Esophagus (tissue), 2 donors: ENCODE data around the gene USP4. TPM values are rescaled to one million over a fixed set of nuclear protein-coding genes. Genes with fewer than 3 reads are reported as not detected.
"Not testable (repeated sequence)": the region's sequence is repeated elsewhere in the genome, so short reads cannot be mapped to it uniquely, and the experiment has no call there.

Source experiments
- H3K27ac ChIP-seq, 2 donors: one replicate each; pipeline ENCODE4 v1.5.1; 2013; ENCODE audit warnings: low read depth in 2 of 2, mild to moderate bottlenecking in 2 of 2, inconsistent platforms in 1 of 2, low read length in 1 of 2, moderate library complexity in 1 of 2
- H3K27me3 ChIP-seq, 2 donors: one replicate each; pipeline ENCODE4 v1.6.1; 2013; ENCODE audit warnings: low read length in 2 of 2, control low read depth in 1 of 2, mild to moderate bottlenecking in 1 of 2; ENCODE audit not compliant: insufficient read depth in 2 of 2, control insufficient read depth in 1 of 2
- H3K36me3 ChIP-seq, 2 donors: one replicate each; pipeline ENCODE4 v1.6.1; 2013; ENCODE audit warnings: low read length in 1 of 2; ENCODE audit not compliant: control insufficient read depth in 2 of 2, insufficient read depth in 2 of 2
- H3K4me1 ChIP-seq, 2 donors: one replicate each; pipeline ENCODE4 v1.6.1; 2013; ENCODE audit warnings: low read length in 1 of 2; ENCODE audit not compliant: control insufficient read depth in 2 of 2, insufficient read depth in 2 of 2
- H3K4me3 ChIP-seq, 2 donors: one replicate each; pipeline ENCODE4 v1.5.1; 2013; ENCODE audit warnings: low read length in 2 of 2, mild to moderate bottlenecking in 2 of 2, low read depth in 1 of 2, moderate library complexity in 1 of 2
- H3K9me3 ChIP-seq, 2 donors: one replicate each; pipeline ENCODE4 v1.6.1; 2013; ENCODE audit warnings: mild to moderate bottlenecking in 2 of 2, low read depth in 1 of 2, low read length in 1 of 2, moderate library complexity in 1 of 2; ENCODE audit not compliant: control insufficient read depth in 2 of 2, insufficient read depth in 1 of 2
- WGBS, 2 donors: extraction: QIAGEN DNeasy Blood & Tissue Kit; methylation state at CpG; one replicate each; pipeline ENCODE4 v1.1.7; 2013; 5-methylcytosine and 5-hydroxymethylcytosine counted together
- polyA plus RNA-seq, 2 donors: library from polyadenylated mRNA; stranded (reverse); fragments of 200-250 nt; gene quantifications; one replicate each; pipeline ENCODE4 v1.2.3, GENCODE V29; 2013
- donor health status: healthy with polysubstance abuse.
- donor health status: Bipolar disorder and iron deficiency.

USP4 gene
- polyA plus RNA-seq, 2 donors, result 24.7 to 28.5 TPM

DNA sequence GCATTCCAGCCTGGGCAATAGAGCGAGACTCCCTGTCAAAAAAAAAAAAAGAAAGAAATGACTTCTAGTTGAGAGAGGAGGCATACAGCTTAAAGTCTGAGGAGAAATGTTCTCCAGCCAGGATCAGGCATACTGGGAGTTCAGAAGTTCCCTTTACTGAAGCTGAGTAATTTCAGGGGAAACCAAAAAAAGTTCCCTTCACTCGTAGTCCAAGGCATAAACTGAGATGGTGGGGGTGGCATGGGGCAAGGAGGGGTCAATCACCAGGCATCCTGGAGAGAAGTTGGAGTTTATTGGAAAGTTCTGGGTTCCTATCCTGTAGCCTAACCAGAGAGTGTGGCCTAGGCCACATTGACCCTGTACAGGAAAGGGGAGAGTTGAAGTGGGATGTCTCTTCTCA, 12.4 kb upstream of the USP4 start:
- Histone ChIP-seq H3K27ac (peak overlapping the region; percentile 85 to 95), H3K36me3 (peaks cover 0 to 4% of the 10 kb centered on the region in 2 donors), H3K4me1 (peaks cover 0 to 9% of the 10 kb centered on the region in 2 donors), H3K4me3 (no peak overlapping the region), H3K9me3 (no peaks in the 10 kb centered on the region), H3K27me3 (no peaks in the 10 kb centered on the region)
- WGBS, 2 donors, result 69 to 71% methylated on average over 2 of the region's 2 CpGs

DNA sequence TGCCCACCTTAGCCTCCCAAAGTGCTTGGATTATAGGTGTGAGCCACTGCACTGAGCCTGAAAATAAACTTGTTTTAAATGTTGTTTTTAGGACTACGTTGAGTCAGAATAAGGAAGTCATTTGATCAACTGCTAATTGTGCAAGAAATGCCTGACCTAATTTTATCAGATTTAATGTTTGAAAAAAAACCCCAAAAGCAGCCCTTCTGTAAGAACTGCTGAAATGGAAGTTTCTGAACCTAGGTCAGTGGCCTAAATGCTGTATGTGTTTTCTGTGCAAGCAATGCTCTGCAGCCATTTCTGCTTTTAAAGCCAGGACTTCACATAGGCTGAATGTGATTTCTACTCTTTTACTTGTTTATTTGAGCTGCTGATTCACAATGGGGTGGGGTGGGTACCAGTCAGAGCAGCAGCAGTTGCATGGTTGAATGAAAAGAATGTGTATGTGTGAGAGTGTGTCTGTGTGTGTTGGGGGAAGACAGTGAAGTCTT, 11.7 kb upstream of the USP4 start:
- peaks cover 0 to 4% of the 10 kb centered on the region in 2 donors for H3K36me3 ChIP-seq
- WGBS, 2 donors, result 10 to 15% methylated on average over 1 of the region's 1 CpG
- H3K27me3 ChIP-seq, result no peaks in the 10 kb centered on the region
- H3K4me3 ChIP-seq, result no peak overlapping the region
- H3K4me1 ChIP-seq, result peaks cover 0 to 9% of the 10 kb centered on the region in 2 donors
- H3K9me3 ChIP-seq, result no peaks in the 10 kb centered on the region
- peak overlapping the region; percentile 85 to 95 for H3K27ac ChIP-seq

DNA sequence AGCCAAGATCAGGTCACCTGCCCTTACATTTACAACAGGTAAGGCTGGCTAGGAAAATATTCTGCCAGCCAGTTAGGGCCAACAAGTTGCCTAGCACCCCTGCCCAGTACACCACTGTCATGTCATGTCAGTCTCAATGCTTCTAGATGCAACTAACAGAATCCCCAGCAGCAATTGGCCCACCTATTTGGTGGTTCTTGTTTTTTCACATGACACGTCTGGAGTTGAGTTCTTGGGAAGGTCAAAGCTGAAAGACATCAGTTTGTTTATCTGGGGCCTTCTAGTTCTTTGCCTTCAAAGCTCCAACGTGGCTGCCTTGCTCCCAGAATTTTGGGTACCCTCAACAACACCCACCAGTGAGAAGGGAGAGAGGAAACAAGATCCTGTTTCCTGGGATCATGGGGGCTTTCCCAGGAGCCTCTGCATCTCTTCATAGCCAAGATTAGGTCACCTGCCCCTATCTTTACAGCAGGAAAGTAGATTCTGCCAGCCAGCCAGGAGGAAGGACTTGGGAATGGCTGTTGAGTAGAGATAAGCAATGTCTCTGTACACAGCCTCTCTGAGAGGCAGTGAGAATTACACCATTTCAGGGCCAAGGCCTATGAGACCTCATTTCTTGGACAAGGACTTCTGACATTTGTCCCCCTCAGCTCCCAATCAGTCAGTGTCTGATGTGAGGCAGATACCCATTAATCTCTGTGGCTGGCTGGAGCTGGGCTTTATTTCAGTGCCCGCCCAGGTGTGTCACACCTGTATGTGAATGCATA, 9.7 kb upstream of the USP4 start:
- H3K36me3 ChIP-seq, result no peaks in the 10 kb centered on the region
- WGBS, 2 donors, result 71 to 72% methylated on average over 3 of the region's 3 CpGs
- no peaks in the 10 kb centered on the region for H3K27me3 ChIP-seq
- H3K4me1 ChIP-seq, result peaks cover 0 to 8% of the 10 kb centered on the region in 2 donors
- H3K27ac ChIP-seq, result peak overlapping the region; percentile 71 to 81
- H3K9me3 ChIP-seq, result no peaks in the 10 kb centered on the region
- H3K4me3 ChIP-seq, result no peak overlapping the region

DNA sequence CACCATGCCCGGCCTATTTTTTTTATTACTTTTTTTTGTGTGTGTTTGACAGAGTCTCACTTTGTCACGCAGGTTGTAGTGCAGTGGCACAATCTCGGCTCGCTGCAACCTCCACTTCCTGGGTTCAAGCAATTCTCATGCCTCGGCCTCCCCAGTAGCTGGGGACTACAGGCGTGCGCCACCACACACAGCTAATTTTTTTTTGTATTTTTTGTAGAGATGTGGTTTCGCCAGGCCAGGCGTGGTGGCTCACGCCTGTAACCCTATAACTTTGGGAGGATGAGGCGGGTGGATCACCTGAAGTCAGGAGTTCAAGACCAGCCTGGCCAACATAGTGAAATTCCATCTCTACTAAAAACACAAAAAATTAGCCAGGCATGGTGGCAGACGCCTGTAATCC, 8.5 kb upstream of the USP4 start:
- H3K4me3 ChIP-seq, H3K9me3 ChIP-seq, H3K27ac ChIP-seq, H3K4me1 ChIP-seq, H3K36me3 ChIP-seq, H3K27me3 ChIP-seq: not testable (repeated sequence)
- 91 to 92% methylated on average over 12 of the region's 12 CpGs for WGBS, 2 donors

DNA sequence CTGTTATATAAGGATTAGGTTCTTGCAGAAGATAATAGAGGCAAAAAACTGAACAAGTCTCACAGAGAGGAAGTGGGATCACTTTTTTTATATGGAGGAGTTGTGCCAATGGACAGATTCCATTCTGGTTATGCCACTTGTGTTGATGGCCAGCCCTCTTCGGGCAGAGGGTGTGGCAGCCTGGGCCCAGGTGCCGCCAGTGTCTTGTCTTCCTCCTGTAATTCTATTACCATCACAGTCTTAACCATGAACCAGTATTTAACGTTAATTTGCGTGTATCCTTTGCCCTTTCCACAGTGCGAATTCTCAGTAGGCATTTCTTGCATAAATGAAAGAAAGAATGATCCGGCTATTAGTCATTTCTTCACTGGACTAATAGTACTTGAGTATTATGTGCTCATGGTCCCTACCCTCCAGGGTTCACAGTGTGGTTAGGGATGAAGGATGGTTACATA, 7.0 kb upstream of the USP4 start:
- Histone ChIP-seq H3K27me3 (no peaks in the 10 kb centered on the region), H3K36me3 (no peaks in the 10 kb centered on the region), H3K9me3 (no peaks in the 10 kb centered on the region), H3K4me1 (no peaks in the 10 kb centered on the region), H3K4me3 (no peak overlapping the region), H3K27ac (peak overlapping the region; percentile 60 to 67)
- 64 to 74% methylated on average over 6 of the region's 6 CpGs for WGBS, 2 donors

DNA sequence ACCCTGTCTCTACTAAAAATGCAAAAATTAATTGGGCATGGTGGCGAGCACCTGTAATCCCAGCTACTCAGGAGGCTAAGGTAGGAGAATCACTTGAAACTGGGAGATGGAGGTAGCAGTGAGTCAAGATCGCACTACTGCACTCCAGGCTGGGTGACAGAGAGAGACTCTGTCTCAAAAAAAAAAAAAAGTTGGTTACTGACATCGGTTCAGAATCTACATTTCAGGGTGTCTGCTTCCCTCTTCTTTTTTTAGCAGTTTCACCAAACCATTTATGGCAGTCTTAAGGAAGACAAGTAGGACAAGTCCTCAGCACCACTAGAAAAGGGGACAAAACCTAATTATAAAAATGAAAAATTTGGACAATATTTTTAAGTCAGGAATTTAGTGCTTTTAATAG, 3.3 kb upstream of the USP4 start:
- 84 to 91% methylated on average over 3 of the region's 3 CpGs for WGBS, 2 donors
- Histone ChIP-seq H3K4me1 (peaks cover 0 to 7% of the 10 kb centered on the region in 2 donors), H3K4me3 (no peak overlapping the region), H3K36me3 (no peaks in the 10 kb centered on the region), H3K27me3 (no peaks in the 10 kb centered on the region), H3K27ac (no peak overlapping the region), H3K9me3 (no peaks in the 10 kb centered on the region)

DNA sequence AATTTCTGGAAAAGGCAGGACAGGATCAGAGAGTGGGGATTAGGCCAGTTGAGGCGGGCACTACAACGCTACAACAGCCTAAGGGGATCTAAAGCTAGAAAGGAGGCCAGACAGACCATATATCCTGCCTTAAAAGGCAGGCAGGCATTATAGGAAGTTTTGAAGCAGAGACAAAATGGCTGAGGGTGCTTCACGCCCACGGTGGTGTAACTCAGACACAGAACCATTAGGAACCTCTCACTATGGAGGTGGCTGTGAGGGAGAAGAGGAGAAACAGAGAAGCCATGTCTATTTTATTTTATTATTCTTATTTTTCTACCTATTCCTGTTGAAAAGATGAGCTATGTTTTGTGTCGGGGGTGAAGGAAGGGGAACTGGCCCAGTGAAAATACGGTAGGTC, 2.1 kb upstream of the USP4 start:
- Histone ChIP-seq H3K4me3 (no peak overlapping the region), H3K27me3 (no peaks in the 10 kb centered on the region), H3K36me3 (no peaks in the 10 kb centered on the region), H3K4me1 (peaks cover 0 to 7% of the 10 kb centered on the region in 2 donors), H3K27ac (no peak overlapping the region), H3K9me3 (no peaks in the 10 kb centered on the region)
- 89 to 94% methylated on average over 6 of the region's 6 CpGs for WGBS, 2 donors

DNA sequence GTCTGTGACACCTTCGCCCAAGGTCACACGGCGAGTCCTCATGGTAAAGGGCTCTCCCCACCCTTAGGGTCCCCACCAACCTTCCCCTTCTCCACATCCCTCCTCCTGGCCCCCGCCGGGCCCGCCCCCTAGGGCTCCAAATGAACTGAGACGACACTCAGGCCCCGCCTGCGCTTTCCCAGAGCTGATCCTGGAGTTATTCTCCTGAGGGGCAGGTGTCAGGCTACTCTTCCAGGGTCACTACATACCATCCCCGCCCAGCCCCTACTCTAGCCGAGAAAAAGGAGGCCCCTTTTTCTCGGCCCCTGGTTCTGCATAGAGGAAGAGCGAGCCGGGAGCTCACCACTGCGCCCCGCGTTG, 292 bp downstream of the USP4 start:
- Histone ChIP-seq H3K9me3 (no peaks in the 10 kb centered on the region), H3K4me3 (peak overlapping the region; percentile 90 to 91), H3K4me1 (peaks cover 0 to 7% of the 10 kb centered on the region in 2 donors), H3K36me3 (peaks cover 2 to 3% of the 10 kb centered on the region in 2 donors), H3K27me3 (no peaks in the 10 kb centered on the region), H3K27ac (peak overlapping the region; percentile 95)
- WGBS, 2 donors, result 1 to 2% methylated on average over 17 of the region's 17 CpGs

DNA sequence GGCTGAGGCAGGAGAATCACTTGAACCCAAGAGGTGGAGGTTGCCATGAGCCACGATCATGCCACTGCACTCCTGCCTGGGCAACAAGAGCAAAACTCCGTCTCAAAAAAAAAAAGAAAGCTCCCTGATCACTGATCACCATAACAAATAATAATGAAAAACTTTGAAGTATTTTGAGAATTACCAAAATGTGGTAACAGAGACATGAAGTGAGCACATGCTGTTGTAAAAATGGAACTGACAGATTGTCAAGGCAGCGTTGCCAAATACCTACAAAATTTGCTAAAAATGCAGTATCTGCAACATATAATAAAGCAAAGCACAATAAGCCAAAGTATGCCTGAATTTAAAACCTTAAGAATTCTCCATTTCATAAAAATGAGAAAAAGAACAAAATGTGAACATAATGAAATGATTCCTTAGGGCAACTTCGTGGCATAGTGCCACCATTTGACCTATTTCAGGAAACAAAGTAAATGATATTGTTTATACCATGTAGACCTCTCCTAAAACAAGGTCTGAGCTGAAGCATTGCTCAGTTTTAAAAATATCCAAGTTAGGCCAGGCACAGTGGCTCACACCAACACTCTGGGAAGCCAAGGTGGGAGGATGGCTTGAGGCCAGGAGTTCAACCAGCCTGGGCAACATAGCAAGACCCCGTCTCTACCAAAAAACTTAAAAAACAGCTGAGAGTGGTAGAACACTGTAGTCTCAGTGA, 5.8 kb downstream of the USP4 start:
- Histone ChIP-seq H3K9me3 (no peaks in the 10 kb centered on the region), H3K4me3 (no peak overlapping the region), H3K4me1 (no peaks in the 10 kb centered on the region), H3K27ac (no peak overlapping the region), H3K27me3 (no peaks in the 10 kb centered on the region), H3K36me3 (peaks cover 2 to 11% of the 10 kb centered on the region in 2 donors)
- 89 to 94% methylated on average over 5 of the region's 5 CpGs for WGBS, 2 donors
